Measurements from ENCODE around the gene FXYD6. TPM values are rescaled to one million over a fixed set of nuclear protein-coding genes. Genes with fewer than 3 reads are reported as not detected.

Gene FXYD6
- total and polyA plus RNA-seq, 9 of the 15 experiments (the other 6 are each of a cell fraction or from before 2014, with no cell fraction given): 0.07 to 0.35 TPM; not detected in 7

- intact Hi-C loops (cut with micrococcal nuclease) (no loop called here), in situ Hi-C loops (cut with MboI) (no loop called here)
- no peak for DNase-seq (ENCODE audit: extremely low read depth in 1 of 4, low spot score in 3 of 4)
- Histone ChIP-seq H3K79me2 (ENCODE audit: control insufficient read depth, insufficient read depth, low read length) (no peaks in the 10 kb centered on the region), H3K4me2 (ENCODE audit: insufficient read depth, low read length) (no peak overlapping the region), H3K27me3 (ENCODE audit: control insufficient read depth in 2 of 2, insufficient read depth in 2 of 2, low read length in 2 of 2) (peaks cover 19 to 56% of the 10 kb centered on the region in 2 experiments), H3K9ac (ENCODE audit: insufficient read depth in 1 of 2, low read depth in 2 of 2, low read length in 2 of 2) (no peak overlapping the region), H2AFZ (ENCODE audit: low read depth, low read length) (no peak overlapping the region), H3K27ac (ENCODE audit: extremely low read depth, low read depth, low read length) (no peak overlapping the region), H3K36me3 (ENCODE audit: control insufficient read depth, insufficient read depth, low read length) (no peaks in the 10 kb centered on the region), H3K9me1 (ENCODE audit: control insufficient read depth, insufficient read depth, low read length) (no peaks in the 10 kb centered on the region), H3K4me3 (no peak overlapping the region), H4K20me1 (replicated peaks; ENCODE audit: control insufficient read depth, insufficient read depth, low read length) (no peaks in the 10 kb centered on the region; the same call in 1 of the 2 replicates), H3K9me3 (replicated peaks; ENCODE audit: control insufficient read depth, insufficient read depth, low read depth, low read length) (no peaks in the 10 kb centered on the region), H3K4me1 (replicated peaks in 1 of 2; ENCODE audit: control insufficient read depth in 2 of 2, insufficient read depth in 2 of 2, low read length in 2 of 2) (no peaks in the 10 kb centered on the region; a peak in 2 of 5 replicates)
- 8% methylated on average over 11 of the region's 11 CpGs for WGBS (ENCODE audit: insufficient coverage, low coverage, missing lambda C conversion rate)
- CTCF ChIA-PET (ENCODE audit: low intra/inter-chr PET ratio): no interaction called here
- no peak for FAIRE-seq
- BruUV-seq (replicated peaks): no TSS peak
- ATAC-seq: no peak
- POLR2A ChIA-PET: no interaction called here
- TF ChIP-seq, protein P1, sequence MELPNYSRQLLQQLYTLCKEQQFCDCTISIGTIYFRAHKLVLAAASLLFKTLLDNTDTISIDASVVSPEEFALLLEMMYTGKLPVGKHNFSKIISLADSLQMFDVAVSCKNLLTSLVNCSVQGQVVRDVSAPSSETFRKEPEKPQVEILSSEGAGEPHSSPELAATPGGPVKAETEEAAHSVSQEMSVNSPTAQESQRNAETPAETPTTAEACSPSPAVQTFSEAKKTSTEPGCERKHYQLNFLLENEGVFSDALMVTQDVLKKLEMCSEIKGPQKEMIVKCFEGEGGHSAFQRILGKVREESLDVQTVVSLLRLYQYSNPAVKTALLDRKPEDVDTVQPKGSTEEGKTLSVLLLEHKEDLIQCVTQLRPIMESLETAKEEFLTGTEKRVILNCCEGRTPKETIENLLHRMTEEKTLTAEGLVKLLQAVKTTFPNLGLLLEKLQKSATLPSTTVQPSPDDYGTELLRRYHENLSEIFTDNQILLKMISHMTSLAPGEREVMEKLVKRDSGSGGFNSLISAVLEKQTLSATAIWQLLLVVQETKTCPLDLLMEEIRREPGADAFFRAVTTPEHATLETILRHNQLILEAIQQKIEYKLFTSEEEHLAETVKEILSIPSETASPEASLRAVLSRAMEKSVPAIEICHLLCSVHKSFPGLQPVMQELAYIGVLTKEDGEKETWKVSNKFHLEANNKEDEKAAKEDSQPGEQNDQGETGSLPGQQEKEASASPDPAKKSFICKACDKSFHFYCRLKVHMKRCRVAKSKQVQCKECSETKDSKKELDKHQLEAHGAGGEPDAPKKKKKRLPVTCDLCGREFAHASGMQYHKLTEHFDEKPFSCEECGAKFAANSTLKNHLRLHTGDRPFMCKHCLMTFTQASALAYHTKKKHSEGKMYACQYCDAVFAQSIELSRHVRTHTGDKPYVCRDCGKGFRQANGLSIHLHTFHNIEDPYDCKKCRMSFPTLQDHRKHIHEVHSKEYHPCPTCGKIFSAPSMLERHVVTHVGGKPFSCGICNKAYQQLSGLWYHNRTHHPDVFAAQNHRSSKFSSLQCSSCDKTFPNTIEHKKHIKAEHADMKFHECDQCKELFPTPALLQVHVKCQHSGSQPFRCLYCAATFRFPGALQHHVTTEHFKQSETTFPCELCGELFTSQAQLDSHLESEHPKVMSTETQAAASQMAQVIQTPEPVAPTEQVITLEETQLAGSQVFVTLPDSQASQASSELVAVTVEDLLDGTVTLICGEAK (IDR thresholded peaks at IDR 0.05): no peak
- TF ChIP-seq, protein P1 (CRISPR knock-in tag; IDR thresholded peaks at IDR 0.05): no peak
- TF ChIP-seq SP1 (CRISPR knock-in tag; IDR thresholded peaks at IDR 0.05): no peak
- TF ChIP-seq CLOCK (CRISPR knock-in tag; IDR thresholded peaks at IDR 0.05; ENCODE audit: borderline replicate concordance): no peak
- no peak for TF ChIP-seq RFX5 (IDR thresholded peaks at IDR 0.05; ENCODE audit: low read depth, low read length)
- TF ChIP-seq PHF21A (IDR thresholded peaks at IDR 0.05; ENCODE audit: borderline replicate concordance, low read depth): no peak
- TF ChIP-seq BCOR (IDR thresholded peaks at IDR 0.05): no peak
- no peak for TF ChIP-seq CBFA2T2 (conservative IDR thresholded peaks at IDR 0.05)
- no peak for TF ChIP-seq JUN (IDR thresholded peaks at IDR 0.05; ENCODE audit: borderline replicate concordance, low read depth, low read length)
- no peak for TF ChIP-seq JUN (CRISPR knock-in tag; IDR thresholded peaks at IDR 0.05; ENCODE audit: borderline replicate concordance)
- no peak for TF ChIP-seq RFX1 (IDR thresholded peaks at IDR 0.05)
- TF ChIP-seq ZNF766 (CRISPR knock-in tag; conservative IDR thresholded peaks at IDR 0.05): no peak
These were observed 24.4 kb upstream of the FXYD6 start for GRCh38 chr11:117900720-117901440.

All from K562 (cell line).